UCSD-AML1 (cell line): ENCODE measurements around the gene POLDIP3.
"Not testable (repeated sequence)": the region's sequence is repeated elsewhere in the genome, so short reads cannot be mapped to it uniquely, and the experiment has no call there.

Source experiments
- DNase-seq: peaks from one replicate; lab custom pipeline; 2025; ENCODE audit not compliant: unreplicated experiment; lab: John Stamatoyannopoulos, UW

The POLDIP3 gene

DNA sequence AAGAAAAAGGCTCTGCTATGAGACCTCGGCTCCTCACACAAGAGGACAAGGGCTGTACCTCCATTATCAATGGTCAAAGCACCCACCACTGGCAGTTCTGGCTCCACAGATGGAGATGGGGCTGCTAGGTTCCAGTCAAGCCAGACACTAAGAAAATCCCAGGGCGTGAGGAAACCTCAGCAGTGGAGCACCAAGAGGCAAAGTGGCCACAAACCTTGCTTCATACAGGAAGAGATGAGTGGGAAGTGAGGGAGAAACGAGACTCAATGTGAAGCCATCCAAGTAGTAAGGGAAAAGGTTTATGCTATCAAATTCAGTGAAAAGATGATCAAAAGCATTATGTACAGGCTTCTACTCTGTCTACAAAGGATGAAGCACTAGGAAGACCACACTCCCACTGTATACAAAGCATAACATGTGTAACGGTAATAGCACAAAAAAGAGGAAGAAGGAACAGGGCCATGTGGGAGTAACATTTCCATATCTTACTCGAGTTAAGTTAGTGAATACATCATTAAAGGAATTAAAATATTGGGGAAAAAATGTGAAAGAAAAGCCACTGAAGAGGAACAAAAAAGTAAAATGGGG is 27.0 kb downstream of the POLDIP3 start:
- DNase-seq: no peak

DNA sequence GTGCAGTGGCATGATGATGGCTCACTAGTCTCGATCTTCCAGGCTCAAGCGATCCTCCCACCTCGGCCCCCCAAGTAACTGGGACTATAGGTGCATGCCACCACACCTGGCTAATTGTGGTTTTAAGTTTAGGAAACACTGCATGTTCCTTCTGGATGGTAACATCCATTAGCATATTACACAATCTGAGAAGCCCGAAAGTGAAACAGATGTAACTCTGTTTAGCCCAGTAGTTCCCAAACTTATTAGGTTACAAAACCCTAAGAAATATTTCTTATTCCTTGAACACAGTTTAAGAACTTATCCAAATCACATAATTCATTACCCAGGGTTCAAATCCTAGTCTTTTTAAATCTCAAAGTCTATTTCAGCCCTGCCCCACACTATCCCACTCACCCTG is 28.3 kb downstream of the POLDIP3 start:
- DNase-seq: no peak

DNA sequence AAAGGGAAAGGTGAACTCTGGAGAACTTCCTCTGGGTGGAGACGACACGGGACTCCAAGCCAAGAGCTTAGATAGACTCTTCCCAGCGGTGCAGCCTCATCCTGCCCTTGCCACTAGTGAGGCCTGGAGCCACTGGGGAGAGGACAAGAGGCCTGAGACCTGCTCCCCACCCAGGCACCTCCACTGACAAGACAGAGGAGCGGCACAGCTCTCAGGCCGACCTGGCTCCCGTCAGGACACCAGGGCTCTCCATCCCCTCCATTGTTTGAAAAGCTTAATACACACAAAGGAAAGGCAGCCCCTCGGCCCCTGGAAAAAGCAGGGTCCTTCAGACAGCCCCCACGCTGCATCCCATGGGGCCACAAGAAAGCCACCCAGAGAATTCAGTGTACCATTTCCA is 29.6 kb downstream of the POLDIP3 start:
- no peak for DNase-seq

DNA sequence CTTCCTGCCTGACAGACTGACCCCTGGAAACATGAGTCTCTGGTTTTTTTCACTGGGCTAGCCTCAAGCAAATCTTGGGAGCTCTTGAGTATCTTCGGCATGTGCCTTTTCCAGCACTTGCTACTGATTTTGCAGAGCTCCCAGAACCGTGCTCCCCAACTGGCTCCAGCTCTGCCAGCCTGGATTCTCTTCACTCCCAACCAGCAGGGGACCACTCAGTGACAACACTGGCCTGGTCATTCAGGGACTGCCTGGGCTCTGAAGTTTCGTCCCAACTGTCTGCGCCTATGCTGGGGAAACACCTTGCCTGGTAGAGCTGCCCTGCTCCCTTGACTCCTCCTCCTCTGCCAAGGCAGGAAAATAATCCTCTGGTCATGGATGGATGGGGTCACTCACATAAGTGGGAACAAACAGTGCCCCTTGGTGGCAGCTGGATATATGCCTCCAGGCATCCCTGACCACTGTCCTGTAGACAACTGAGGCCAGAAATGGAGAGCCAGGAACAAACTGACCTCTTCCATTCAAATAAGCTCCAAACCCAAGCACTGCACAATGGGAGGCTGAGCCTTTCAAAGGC is 30.2 kb downstream of the POLDIP3 start:
- DNase-seq: no peak

DNA sequence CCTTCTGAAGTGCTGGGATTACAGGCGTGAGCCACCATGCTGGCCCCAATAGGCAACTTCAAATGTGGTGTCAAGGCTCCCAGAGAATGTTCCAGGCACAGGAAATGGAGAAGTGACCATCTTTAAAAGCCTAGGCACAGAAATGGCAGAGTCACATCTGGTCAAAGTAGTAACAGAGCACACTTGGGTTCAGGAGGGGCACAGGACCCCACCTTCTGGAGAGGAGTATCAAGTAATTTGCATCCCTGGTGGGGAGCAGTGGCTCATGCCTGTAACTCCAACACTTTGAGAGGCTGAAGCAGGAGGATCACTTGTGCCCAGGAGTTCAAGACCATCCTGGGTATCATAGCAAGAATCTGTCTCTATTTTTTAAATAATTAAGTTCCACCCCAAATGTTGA is 31.7 kb downstream of the POLDIP3 start:
- no peak for DNase-seq

DNA sequence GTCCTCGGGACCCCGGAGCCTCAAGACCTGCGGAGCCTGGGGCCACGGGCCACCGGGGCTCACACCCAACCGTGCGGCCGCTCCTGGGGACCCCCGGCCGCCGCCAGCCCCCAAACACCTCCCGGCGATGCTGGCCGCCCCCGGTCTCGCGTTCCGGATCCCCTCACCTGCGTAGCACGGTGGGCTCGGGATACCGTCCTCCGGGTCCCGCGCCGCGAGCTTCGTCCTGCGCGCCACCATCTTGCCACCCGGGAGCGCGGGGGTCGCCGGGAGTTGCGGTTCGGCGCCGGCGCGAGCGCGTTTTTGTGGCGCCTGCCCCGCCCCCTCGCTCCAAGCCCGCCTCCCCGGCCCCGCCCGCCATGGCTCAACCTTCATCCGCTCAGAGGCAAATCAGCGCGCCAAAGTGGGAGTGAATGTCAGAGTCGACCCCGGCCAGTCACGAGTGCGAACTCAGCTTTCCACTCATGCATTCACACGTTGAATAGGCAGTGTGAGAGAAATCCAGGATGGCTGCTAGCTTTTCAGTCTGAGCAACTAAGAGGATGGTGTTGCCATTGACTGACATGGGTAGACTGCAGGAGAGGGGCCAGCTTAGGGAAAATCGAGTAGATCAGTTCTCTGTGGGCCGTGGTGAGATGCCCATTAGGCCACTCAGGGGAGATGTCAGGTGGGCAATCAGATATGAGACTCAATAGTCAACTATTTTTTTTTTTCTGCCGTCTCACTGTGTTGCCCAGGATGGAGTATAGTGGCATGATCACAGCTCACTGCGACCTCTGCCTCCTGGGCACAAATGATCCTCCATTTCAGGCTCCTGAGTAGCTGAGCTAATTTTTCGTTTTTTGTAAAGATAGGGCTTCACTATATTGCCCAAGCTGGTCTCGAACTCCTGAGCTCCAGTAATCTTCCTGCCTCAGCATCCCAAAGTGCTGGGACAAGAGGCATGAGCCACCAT is 32.6 kb downstream of the POLDIP3 start:
- peak; percentile 79 for DNase-seq

DNA sequence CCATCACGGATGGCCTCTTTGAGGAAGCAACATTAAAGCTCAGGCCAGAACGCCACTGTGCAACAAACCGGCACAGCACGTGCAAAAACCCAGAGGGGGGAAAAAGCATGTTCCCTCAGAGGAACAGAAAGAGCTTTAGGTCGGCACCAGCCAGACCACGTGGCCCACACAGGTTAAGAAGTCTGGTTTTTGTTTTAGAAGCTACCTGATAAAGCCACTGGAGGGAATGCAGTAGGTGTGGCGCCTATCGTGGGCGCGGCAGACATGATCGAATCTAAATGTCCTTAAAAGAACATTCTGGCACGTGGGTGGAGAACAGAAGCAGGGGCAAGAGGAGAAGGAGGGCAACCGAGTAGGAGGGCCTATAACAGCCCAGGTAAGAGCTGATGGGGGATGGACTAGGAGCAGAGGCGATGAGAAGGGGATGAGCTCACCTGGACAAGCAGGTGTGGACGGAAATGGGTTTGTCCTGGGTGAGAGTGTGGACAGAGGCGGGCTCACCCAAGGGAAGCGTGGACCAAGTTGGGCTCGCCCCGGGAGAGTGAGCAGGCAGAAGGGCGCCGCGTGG is 33.4 kb downstream of the POLDIP3 start:
- DNase-seq: not testable (repeated sequence)

DNA sequence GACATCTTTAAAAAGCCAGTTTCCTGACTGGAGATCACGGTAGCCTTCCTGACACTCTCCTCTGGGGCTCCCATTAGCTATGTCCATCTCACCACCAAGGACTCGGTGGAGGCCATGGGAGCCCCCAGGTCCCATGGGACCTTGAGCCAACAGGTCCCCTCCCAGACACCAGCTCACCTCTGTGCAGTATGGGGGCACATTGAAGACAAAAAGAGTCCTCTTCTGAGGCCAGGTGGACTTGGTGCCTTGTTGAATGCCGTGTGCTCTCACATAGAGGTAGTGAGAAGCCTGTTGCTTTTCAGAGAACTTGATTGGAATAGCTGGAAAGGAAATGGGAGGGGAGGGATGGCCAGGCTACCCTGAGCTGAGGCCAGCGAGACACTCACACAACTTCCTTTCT is 34.6 kb downstream of the POLDIP3 start:
- DNase-seq: not testable (repeated sequence)

DNA sequence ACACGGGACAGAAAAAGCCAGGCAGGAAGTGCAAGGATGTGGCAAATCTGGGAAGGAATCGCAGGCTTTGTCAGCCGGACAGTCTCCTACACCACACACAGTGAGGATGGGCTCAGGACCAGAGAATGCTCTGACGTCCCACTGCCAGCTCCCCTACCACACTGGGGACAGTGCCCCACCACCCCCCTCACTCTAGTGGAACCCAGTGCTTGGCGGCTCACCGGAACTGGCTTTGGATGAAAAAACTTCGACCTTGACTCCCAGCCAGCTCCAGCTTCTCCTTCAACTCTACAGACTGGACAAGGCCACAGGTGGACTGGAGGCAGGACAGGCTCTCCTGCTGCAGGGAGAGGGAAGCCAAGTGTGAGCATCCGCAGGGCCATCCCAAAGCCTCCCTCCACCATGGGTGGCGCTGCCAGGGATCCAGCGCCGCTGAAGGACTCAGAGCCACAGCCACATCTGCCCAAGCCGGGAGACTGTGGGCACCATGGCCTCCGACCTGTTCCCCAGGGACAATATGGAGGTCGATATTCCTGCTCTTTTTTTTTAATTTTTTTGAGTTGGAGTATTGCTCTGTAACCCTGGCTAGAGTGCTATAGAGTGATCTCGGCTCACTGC is 37.0 kb downstream of the POLDIP3 start:
- DNase-seq: no peak

DNA sequence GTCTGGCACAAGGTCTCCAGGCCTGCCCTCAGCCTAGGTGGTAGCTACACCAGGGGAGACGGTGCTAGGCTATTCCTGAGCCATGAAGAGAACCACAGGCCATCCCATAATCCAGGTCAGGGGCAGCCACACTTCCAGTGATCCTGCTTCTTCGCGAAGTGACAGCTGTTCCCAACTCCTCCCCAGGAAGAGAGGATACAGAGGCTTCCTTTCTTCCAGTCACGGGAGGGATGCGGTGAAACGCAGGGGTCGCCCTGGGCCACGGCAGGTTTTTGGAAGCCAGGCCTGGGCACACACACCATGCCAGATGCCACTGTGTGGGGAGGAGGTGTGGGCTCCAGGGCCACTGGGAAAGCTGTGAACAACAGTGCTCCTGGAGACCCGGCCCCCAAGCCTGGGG is 37.5 kb downstream of the POLDIP3 start:
- not testable (repeated sequence) for DNase-seq

DNA sequence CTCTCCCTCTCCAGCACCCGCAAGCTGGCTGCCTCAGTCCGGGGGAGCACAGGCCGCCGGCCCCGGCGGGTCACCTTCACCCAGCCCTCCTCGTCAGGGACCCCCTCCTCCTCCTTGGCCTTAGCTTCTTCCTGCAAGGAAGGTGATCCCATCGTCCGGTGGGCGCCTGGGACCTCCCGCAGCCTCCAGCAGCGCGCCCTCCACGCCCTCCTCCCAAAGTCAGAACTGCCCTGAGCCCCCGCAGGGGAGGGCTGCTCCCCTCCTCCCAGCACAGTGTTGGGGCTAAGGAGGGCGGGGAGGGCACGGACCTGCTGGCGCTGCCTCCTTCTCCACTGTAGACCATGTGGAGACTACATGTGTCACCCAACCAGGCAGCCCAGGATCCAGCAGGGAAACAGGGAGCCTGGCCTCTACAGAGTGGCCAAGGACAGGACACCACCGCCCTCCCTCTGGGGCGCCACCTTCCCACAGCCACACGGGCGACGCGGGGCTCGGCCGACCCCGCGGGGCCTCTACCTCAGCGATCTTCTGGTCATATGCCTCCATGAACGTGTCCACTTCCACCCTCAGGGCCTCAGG is 38.6 kb downstream of the POLDIP3 start:
- DNase-seq: not testable (repeated sequence)

DNA sequence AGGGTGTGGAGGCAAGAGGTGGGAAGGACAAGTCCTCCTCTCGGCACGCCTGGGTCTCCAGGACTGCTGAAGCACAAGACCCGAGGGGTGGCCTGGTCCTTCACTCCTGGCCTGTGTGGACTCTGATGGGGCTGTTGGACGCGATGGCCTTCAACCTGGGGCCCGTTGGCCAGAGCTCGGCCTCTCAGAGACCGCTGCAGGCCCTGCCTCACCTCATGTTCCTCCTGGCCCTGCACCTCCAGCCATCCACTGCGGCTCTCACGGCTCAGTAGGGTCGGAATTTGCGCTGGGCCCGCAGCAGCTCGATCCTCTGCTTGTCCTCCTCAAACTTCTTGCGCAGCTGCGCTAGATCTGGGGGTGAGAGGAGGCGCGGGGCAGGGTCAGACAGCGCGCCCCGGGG is 40.2 kb downstream of the POLDIP3 start:
- DNase-seq: not testable (repeated sequence)

DNA sequence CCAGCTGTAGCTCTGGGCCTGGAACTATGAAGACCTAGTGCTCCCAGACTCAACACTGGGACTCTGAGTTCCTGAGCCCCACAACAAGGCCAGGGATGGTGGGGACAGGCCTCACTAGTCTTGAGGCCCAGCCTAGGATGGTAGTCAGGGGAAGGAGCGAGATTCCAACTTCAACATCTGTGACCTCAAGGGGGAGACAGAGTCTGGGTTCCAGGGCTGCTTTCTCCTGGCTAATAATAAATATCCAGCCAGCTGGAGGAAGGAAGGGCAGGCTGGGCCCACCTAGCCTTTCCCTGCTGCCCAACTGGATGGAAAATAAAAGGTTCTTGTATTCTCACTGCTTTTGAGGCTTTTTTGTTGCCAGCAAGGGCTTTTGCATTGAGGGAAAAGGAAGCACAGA is 40.6 kb downstream of the POLDIP3 start:
- DNase-seq: not testable (repeated sequence)

DNA sequence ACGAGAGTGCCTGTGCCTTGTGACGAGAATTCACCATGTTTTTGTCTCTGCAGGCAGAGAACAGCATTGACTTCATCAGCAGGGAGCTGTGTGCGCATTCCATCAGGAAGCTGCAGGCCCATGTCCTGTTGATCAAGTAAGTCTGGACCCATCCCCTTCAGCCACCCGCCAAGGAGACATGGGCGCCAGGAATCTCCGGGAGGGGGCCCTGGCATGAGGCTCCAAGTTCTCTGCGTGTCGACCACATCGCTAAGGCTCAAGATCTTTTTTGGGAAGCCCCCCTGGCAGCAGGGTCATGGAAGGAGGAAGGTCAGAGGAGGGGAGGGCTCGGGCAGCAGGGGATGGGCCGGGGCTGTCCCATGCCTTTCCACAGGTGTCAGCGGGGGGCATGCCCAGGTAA is 43.6 kb downstream of the POLDIP3 start:
- DNase-seq: not testable (repeated sequence)

DNA sequence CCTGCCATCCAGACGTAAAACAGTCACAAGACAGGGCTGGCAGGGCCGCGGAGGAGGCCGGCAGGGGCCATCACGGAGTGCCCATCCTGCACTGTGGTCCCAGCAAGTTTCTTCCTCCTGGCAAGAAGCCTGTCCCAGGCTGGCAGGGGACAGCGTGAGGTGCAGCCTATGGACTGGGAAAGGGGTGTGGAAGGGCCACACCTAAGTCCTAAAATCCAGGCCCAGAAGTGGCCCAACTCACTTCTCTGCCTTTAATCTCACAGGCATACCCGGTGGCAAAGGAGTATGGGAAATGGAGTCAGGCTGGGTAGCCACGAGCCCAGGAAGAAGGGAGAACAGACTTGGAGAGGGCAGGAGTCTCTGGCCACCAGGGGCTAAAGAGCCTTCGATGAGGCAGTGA is 44.1 kb downstream of the POLDIP3 start:
- not testable (repeated sequence) for DNase-seq

DNA sequence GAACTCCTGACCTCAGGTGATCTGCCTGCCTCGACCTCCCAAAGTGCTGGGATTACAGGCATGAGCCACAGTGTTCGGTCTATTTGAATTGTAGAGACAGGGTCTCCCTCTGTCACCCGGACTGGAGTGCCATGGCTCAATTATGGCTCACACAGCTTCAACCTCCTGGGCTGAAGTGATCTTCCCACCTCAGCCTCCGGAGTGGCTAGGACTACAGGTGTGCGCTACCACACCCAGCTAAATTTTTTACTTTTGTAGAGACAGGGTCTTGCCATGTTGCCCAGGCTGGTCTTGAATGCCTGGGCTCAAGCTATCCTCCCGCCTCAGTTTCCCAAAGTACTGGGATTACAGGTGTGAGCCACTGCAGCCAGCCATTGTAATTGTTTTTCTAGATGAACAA is 46.7 kb downstream of the POLDIP3 start:
- not testable (repeated sequence) for DNase-seq

DNA sequence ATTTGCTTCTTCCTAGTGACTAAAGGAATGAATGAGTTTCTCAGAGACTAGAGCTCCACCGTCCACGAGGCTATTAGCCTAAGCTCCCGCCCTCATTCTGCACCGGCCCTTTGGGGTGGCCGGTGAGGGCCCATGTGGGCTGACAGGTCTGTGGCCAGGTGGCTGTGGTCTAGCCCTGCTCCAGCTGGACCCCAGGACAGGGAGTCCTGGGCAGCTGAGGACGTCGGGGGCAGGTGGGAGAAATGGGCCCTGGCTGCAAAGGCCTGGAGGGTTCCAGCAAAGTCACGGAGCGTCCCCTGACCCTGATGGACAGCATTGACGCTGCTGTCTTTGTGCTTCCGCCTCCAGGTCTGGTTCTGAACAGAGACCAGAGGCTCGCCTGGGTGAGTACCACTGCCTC is 48.7 kb downstream of the POLDIP3 start:
- DNase-seq: no peak

DNA sequence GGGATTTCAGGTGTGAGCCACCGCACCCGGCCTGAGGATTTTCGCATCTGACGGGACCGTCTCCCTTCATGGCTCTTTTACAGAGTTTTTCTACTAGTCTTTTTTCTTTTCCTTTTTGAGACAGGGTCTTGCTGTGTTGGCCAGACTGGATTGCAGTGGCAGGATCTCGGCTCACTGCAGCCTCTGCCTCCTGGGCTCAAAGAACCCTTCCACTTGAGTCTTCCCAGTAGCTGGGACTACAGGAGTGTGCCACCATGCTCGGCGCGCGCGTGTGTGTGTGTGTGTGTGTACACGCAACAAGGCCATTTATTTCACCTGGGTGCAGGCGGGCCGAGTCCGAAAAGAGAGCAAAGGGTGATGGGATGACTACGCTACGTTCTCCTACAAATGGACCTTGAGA is 50.0 kb downstream of the POLDIP3 start:
- no peak for DNase-seq

DNA sequence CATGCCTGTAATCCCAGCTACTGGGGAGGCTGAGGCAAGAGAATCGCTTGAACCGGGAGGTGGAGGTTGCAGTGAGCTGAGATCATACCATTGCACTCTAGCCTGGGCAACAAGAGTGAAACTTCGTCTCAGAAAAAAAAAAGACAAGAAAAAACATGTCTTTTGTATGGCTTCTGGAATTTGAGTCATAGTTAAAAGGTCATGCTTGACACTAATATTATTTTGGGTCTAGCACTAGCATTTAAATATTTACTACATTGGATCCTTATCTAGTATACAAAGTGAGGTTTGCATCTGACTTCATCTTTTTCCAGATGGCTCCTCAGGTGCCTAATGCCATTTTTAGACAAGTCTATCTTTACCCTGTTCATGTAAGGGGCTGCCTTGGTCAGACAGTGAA is 50.7 kb downstream of the POLDIP3 start:
- DNase-seq: not testable (repeated sequence)

DNA sequence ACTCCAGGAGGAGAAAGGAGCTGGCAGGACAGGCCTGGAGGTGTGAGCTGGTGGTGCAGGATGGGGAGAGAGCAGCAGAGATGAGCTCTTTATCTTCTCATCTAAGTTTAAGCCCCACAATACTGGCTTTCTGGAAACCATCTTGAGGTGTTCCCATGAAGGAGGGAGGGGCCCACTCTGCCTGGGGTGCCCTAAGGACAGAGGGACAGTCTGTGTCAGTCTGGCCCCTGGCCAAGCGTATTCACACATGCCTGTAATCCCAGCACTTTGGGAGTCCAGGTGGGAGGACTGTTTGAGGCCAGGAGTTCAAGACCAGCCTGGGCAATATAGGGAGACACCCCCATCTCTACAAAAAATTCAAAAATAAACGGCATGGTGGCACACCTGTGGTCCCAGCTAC is 52.0 kb downstream of the POLDIP3 start:
- no peak for DNase-seq

DNA sequence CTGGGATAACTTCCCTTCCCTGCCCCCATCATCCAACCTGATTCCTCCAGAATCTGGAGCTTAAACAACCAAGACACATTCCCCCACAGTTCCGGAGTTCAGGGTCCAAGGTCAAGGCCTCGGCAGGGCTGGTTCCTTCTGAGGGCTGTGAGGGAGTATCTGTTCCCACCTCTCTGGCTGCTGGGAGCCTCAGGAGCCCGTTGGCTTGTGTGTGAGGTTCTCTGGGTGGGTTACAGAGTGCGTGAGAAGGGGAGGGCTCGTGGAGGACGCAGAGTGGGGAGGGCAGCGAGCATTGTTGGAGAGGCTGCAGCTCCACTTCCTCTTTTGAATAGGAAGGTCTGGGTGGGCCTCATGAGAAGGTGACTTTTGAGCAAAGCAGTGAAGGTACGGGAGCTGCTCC is 52.4 kb downstream of the POLDIP3 start:
- peak; percentile 54 for DNase-seq
